GM18520 (cell line): ENCODE data around the gene CA5B.
A peak's percentile ranks its signal among the peaks of the same experiment; 100 is the strongest.
"Not testable (repeated sequence)": the region's sequence is repeated elsewhere in the genome, so short reads cannot be mapped to it uniquely, and the experiment has no call there.

Experiments used
- ATAC-seq: cut with Tn5 transposase; IDR thresholded peaks from one replicate; pipeline ENCODE4 v1.9.1; 2021; ENCODE audit not compliant: unreplicated experiment

The CA5B gene

GRCh38 chrX:15747626-15748173 lies 9.6 kb downstream of the CA5B start:
- no peak for ATAC-seq

- ATAC-seq: no peak
Observed at GRCh38 chrX:15748841-15749240, 10.8 kb downstream of the CA5B start.

DNA sequence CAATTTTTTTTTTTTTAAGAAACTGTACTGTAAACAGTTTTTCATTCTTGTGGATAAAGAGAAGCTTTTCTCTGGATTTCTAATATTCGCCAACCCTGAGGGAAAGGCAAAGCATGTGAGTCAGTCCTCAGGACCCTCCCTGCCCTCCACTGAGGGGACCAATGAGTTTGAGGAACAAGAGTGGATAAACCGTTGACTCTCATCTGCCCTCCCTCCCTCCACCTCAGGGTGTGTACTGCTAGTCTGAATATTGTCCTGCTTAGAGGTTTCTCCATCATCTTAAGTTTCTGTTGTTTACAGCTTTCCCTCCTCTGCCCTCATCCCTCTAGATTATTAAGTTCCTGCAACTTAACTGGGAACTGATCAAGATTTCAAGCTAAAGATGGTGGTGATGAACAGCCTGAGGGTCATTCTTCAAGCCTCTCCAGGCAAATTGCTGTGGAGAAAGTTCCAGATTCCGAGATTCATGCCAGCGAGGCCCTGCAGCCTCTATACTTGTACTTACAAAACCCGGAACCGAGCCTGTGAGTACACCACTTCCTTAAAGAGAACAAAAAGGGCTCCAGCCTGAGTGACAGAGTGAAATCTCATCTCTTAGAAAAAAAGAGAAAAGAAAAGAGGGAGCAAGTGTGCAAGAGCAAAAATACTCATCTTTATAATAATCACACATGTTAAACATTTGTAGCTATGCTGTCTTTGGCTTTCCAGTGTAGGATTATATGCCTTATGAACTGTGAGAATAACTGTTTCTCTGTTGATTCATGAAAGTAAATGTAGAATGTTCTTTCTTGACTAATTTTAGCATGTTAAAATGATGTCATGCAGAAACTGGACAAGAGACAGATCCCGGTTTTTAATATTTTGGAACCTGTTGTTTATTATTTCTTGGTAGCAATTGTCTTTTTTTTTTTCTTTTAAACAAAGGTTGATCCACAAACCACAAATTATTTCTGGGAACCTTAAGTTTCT lies 11.9 kb downstream of the CA5B start:
- ATAC-seq: no peak

DNA sequence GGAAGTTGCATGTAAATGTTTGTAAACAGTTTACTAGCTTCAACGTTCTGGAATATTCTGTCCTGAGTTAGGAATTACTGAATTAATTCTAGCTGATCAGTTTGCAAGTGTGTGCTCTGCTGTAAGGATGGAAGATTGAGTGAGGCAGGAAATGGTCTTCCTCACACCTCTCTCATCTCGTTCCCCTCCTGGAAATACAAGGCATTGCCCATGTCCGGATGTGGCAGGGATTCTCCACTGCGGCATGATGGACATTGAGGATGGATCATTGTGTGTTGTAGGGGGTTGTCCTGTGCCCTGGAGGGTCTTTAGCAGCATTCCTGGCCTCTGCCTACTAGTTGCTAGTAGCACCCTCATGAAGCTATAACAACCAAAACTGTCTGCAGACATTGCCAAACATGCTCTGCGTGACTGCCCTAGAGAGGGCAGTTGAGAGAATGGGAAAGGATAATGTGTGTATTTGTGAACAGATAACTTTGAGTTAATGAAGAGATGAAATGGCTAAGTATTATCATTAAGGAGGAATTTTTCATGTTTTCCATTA lies 12.6 kb downstream of the CA5B start:
- ATAC-seq: no peak

DNA sequence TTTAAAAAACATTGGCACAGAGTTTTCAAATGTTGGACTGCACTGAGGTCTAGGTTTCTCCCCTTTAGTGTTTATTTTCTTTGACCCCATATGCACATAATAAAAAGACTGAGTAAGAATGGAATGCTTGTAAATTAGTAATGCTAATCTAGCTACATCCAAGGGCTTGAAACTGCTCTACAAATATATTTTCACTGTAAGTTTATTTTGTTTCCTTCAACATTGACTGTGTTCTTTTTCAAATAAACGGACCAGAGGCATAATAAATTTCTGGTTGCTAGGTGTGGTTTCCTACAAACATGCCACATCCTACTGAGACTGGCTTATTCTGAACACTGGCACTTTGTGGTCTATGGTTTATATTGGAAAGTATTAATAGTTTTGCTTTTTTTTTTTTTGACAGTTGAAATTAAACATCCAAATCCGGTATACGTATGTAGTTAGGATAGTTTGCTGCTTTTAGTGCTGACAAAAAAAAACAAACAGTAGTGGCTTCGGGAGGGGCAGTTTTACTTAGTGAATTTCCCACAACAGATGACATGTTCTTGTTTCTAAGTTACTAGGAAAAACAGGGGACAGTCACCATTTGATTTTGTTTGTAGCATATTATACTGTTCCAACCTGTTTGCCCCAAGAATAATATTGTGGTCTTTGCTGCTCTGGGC lies 13.2 kb downstream of the CA5B start:
- ATAC-seq: no peak

GRCh38 chrX:15755091-15755490 lies 17.0 kb downstream of the CA5B start:
- no peak for ATAC-seq

GRCh38 chrX:15758140-15758539 lies 20.1 kb downstream of the CA5B start:
- ATAC-seq: no peak

- ATAC-seq: not testable (repeated sequence)
Observed at GRCh38 chrX:15759886-15760285, 21.8 kb downstream of the CA5B start.

GRCh38 chrX:15761564-15762191 lies 23.6 kb downstream of the CA5B start:
- ATAC-seq: no peak

DNA sequence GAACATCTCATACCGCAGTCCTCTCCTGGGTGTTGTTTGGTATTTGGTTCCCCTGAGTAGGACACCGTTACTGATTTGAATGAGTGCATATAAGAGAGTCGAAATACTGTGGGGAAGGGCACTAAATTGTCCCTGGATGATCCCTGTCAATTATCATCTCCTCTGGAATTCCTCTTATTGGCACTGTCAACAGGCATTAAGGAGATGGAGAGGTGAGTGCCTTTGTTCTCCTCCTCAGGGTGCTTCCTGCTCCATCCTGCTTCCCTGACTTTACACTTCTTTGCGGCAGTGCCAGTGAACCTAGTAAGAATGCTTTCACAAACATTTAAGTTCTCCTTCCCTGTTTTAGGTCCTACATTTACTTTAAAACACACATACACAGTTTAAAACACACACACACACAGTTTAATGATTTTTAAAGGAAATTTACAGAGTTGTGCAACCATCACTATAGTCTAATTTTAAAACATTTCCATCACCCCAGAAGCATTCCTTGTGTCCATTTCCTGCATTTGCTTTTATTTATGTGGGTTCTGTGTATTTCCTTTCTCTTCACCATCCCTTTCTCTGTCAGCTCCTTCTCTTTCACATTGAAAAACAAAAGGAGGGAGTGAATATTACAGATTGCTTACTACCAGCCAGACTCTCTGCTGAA lies 31.4 kb downstream of the CA5B start:
- ATAC-seq: no peak

GRCh38 chrX:15781961-15782699 lies 44.1 kb downstream of the CA5B start:
- no peak for ATAC-seq

- ATAC-seq: no peak
Observed at GRCh38 chrX:15785176-15785750, 47.2 kb downstream of the CA5B start.

DNA sequence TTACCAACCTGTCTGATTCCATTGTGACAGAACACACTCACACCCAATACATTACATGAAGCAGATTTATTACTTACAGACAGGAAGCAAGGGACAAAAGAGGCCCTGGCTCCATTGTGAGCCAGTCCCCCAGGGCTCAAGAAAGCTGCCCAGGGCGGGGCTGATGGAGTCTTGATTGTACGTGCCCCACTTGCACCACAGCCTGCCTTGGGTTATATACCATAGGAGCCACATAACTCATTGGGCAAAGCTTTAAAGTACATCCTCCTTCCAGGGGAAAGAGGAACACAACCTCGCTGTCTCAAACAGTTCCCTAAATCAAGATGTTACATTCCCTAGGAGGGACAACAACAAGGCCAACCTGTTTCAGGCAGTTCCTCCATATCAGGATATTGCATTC lies 48.8 kb downstream of the CA5B start:
- no peak for ATAC-seq

- peak; percentile 90 for ATAC-seq
Observed at GRCh38 chrX:15789979-15790768, 52.1 kb downstream of the CA5B start, which contains the start of gene ZRSR2. Gene ZRSR2, plus strand, starts transcription at chrX:15790484. Its CDS starts 12 bp downstream, at chrX:15790496.

DNA sequence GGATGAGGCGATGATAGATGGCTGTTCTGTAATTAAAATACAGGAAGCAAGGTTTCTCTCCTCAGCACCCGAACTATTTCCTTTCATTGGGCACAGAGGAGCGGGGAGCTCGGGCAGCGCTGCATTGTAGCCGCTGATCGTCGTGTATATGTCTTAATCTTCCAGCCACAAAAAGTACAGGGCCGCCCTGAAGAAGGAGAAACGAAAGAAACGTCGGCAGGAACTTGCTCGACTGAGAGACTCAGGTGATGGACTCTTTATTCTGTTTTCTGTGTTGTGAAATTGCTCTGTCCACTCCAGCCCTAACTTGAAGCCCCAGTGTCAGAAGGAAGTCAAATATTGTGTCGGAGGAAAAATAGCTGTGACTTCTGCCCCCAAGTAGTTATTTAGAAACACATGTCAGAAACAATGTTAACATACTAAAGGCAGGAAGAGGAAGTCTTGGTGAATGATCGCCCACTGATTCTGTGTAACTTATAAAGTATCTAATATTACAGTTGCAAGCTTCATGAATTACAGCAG lies 52.8 kb downstream of the CA5B start:
- ATAC-seq: peak; percentile 17

- no peak for ATAC-seq
Observed at GRCh38 chrX:15797707-15798106, 59.6 kb downstream of the CA5B start.

DNA sequence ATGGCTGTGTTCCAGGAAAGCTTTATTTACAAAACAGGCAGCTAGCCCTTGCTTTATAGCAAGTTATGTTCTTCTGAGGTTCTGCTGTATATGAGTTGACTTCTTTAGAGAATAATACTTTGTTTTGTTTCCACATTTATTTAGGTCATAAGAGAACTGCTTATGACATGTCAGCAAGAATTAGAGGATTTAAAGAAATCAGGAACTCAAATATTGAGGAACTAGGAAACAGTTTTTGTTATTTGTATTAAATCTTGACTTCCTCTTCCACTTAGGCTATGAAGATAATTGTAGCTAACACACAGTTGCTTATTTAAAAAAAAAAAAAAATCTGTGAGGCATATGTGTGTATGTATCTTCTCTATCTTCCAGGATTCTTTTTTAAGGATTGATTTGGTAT lies 66.5 kb downstream of the CA5B start:
- no peak for ATAC-seq

- ATAC-seq: no peak
Observed at GRCh38 chrX:15808254-15808653, 70.2 kb downstream of the CA5B start.
